ENCODE measurements around the gene ANO1.

The ANO1 gene

DNA sequence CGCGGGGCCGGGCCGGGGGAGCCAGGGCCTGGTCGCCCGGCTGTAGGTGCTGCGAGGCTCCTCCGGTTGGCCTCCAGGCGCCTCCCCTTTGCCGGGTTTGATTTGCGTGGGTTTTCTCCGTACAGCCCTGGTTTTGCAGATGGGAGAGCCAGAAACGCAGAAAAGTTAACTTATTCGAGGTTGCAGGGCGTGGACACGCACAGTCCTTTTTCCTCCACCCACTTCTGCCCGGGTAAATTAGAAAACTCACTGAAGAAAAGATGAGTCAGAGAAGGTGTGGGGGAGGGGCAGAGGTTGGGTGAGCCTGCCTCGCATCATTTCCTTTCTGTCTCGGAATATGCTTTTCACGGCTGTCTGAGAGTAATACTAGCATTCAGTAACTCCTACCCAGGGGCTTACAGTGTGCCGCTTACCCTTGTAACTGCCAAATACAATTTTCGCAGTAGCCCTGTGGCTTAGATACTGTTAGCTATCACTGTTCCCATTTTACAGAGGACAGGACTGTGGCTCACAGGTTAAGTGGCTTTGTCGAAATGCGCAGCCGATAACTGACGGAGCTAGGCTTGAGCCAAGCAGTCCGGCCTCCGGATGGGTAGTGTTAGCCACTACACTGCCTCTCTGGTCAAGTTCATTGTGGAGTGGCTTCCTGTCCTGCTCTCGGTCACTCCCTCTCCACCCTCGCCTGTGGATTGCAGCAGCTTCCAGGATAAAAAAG is 125.8 kb downstream of the ANO1 start:
- Histone ChIP-seq H3K27me3 (ENCODE audit: insufficient read depth, low read depth) (peaks cover 3% of the 10 kb centered on the region; the same call in 1 of the 2 replicates), H4K20me1 (ENCODE audit: insufficient read depth) (0 out of 2 replicates have a peak, but pooled peaks cover 8% of the 10 kb centered on the region), H3K4me3 (IDR thresholded peaks at IDR 0.05; ENCODE audit: insufficient read depth, low read depth, low read length) (peak overlapping the region; percentile 16), H3K79me2 (ENCODE audit: insufficient read depth, low read depth) (peaks cover 25% of the 10 kb centered on the region), H3K4me2 (peak overlapping the region; percentile 50), H2AFZ (ENCODE audit: low read depth) (peak overlapping the region; percentile 67; the same call in 1 of the 2 replicates), H3K4me1 (ENCODE audit: low read depth, poor library complexity, severe bottlenecking) (peaks cover 10% of the 10 kb centered on the region), H3K27ac (peak overlapping the region; percentile 95), H3K9ac (peak overlapping the region; percentile 99), H3K36me3 (ENCODE audit: insufficient read depth) (no peaks in the 10 kb centered on the region)
- TF ChIP-seq CTCF (conservative IDR thresholded peaks at IDR 0.05; ENCODE audit: low read depth, low read length), result no peak

DNA sequence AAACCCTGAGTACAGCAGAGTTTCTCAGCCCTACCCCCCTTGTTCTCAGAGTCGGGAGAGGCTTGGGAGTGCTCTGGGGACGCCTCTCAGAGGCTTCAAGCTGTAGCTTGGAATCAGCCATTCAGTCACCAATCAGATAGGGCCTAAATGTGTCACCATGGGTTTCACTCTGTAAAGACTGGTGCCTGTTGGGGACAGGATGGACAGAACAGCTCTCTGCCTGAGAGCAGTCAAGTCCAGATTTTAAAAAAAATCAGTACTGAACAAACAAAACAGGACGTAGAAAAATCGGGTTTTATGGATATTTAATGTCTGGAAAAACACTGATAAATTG is 126.3 kb downstream of the ANO1 start:
- Histone ChIP-seq H2AFZ (ENCODE audit: low read depth) (no peak overlapping the region), H3K9ac (peak overlapping the region; percentile 99), H4K20me1 (ENCODE audit: insufficient read depth) (0 out of 2 replicates have a peak, but pooled peaks cover 8% of the 10 kb centered on the region), H3K27me3 (ENCODE audit: insufficient read depth, low read depth) (peaks cover 3% of the 10 kb centered on the region; the same call in 1 of the 2 replicates), H3K4me2 (peak overlapping the region; percentile 50), H3K4me3 (IDR thresholded peaks at IDR 0.05; ENCODE audit: insufficient read depth, low read depth, low read length) (peak overlapping the region; percentile 16), H3K27ac (peak overlapping the region; percentile 95), H3K36me3 (ENCODE audit: insufficient read depth) (no peaks in the 10 kb centered on the region), H3K4me1 (ENCODE audit: low read depth, poor library complexity, severe bottlenecking) (peaks cover 10% of the 10 kb centered on the region), H3K79me2 (ENCODE audit: insufficient read depth, low read depth) (peaks cover 25% of the 10 kb centered on the region)
- no peak for TF ChIP-seq CTCF (conservative IDR thresholded peaks at IDR 0.05; ENCODE audit: low read depth, low read length)

GRCh38 chr11:70205049-70205725 is 127.1 kb downstream of the ANO1 start:
- Histone ChIP-seq H3K36me3 (ENCODE audit: insufficient read depth) (no peaks in the 10 kb centered on the region), H3K27me3 (ENCODE audit: insufficient read depth, low read depth) (peaks cover 3% of the 10 kb centered on the region; the same call in 1 of the 2 replicates), H3K4me2 (peak overlapping the region; percentile 50), H3K79me2 (ENCODE audit: insufficient read depth, low read depth) (peaks cover 25% of the 10 kb centered on the region), H2AFZ (ENCODE audit: low read depth) (no peak overlapping the region), H3K4me3 (IDR thresholded peaks at IDR 0.05; ENCODE audit: insufficient read depth, low read depth, low read length) (no peak overlapping the region), H3K4me1 (ENCODE audit: low read depth, poor library complexity, severe bottlenecking) (peaks cover 10% of the 10 kb centered on the region), H4K20me1 (ENCODE audit: insufficient read depth) (0 out of 2 replicates have a peak, but pooled peaks cover 8% of the 10 kb centered on the region), H3K9ac (no peak overlapping the region), H3K27ac (no peak overlapping the region)
- TF ChIP-seq CTCF (conservative IDR thresholded peaks at IDR 0.05; ENCODE audit: low read depth, low read length), result no peak

DNA sequence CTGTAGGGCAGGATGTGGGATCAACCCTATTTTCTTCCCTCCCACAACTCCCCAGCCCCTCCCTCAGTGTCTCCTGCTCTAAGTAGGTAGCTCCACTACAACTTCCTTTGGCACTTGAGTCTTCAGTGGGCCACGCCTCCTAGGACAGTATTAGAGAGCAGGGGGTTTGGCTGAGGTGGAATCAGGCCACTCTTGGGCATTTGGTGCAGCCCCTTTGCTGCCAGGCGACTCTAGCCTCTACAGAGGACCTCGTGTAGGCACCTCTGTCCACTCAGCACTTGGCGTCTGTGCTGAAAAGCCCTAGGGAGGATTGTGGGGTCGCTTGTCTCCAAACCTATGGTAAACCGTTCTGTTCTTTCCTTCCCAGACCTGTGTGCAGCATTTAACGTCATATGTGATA is 127.6 kb downstream of the ANO1 start:
- Histone ChIP-seq H4K20me1 (ENCODE audit: insufficient read depth) (0 out of 2 replicates have a peak, but pooled peaks cover 8% of the 10 kb centered on the region), H3K27ac (no peak overlapping the region), H2AFZ (ENCODE audit: low read depth) (no peak overlapping the region), H3K4me1 (ENCODE audit: low read depth, poor library complexity, severe bottlenecking) (peaks cover 10% of the 10 kb centered on the region), H3K27me3 (ENCODE audit: insufficient read depth, low read depth) (peaks cover 3% of the 10 kb centered on the region; the same call in 1 of the 2 replicates), H3K9ac (no peak overlapping the region), H3K79me2 (ENCODE audit: insufficient read depth, low read depth) (peaks cover 25% of the 10 kb centered on the region), H3K36me3 (ENCODE audit: insufficient read depth) (no peaks in the 10 kb centered on the region), H3K4me3 (IDR thresholded peaks at IDR 0.05; ENCODE audit: insufficient read depth, low read depth, low read length) (no peak overlapping the region), H3K4me2 (no peak overlapping the region)
- no peak for TF ChIP-seq CTCF (conservative IDR thresholded peaks at IDR 0.05; ENCODE audit: low read depth, low read length)

Data from KMS-11 (cell line).